ENCODE measurements around the gene MCOLN2.

GRCh38 chr1:84916897-84917296 lies 80.0 kb downstream of the MCOLN2 start:
- TF ChIP-seq CTCF (IDR thresholded peaks at IDR 0.05) (no peak), EZH2 (IDR thresholded peaks at IDR 0.05; ENCODE audit: borderline replicate concordance, insufficient read depth, low read depth, low read length, poor library complexity, severe bottlenecking) (no peak)

Measured in B cell (primary cell).